Cardiac septum (tissue), 1 donor: ENCODE results near the gene TAS2R30. TPM values are rescaled to one million over a fixed set of nuclear protein-coding genes. Genes with fewer than 3 reads are reported as not detected.
"Not testable (repeated sequence)": the region's sequence is repeated elsewhere in the genome, so short reads cannot be mapped to it uniquely, and the experiment has no call there.

Experiments
- DNase-seq: peaks from one replicate; pipeline ENCODE4 v3.0.0-alpha.2; 2020; ENCODE audit warnings: low spot score
- intact Hi-C: fragments of 100-400 bp; cut with DNase I; formaldehyde crosslinking; loops from one replicate; pipeline ENCODE4 v1.14.0; 2022
- total RNA-seq: library from RNA; stranded (reverse); fragmentation: NEBNext Ultra II Directional; extraction: Animal tissue kit (Norgen Biotek cat#: 25700); gene quantifications from one replicate; pipeline ENCODE4 v1.2.1, GENCODE V29; 2021
- donor health status: DM: no; HTN: no; CAD: no.

The TAS2R30 gene
- total RNA-seq, 1 donor from 2014 or later, result 2.2 TPM

DNA sequence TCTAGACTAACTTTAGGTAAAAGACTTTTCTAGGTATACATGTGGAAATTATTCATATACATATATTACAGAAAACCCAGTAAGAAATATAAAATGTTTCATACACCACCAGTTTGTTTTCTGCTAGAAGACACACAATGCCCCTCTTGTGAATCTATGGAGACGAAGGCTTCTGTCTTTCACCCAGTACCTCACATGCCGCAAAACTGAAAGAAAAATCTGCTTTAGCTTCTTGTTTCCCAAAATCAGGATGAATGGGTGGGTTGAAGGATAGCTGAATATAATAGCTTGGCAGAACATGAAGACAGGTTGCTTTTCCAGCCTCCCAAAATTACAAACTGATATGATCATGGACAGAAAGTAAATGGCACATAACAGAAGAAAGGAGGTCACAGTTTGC lies 1.3 kb downstream of the TAS2R30 start:
- no peak for DNase-seq
- intact Hi-C loops, result no loop called here

DNA sequence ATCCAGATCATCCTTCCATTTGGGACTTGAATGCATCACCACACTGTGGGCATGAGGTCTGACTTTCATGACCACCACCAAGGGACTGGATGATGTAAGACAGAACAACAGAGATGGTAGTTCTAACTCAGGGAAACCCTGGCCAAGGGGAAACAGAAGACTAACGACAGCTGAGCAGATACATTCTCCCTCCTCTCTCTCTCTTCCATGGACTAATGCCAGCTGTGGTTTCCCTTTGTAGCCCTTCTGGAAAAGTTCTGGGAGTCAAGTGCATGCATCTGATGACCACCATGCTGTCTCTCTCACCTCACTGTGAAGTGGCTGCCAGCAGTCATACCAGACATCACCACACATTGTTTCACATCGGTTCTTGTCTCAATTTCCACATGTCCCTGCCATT lies 3.4 kb downstream of the TAS2R30 start:
- intact Hi-C loops, result no loop called here
- no peak for DNase-seq

DNA sequence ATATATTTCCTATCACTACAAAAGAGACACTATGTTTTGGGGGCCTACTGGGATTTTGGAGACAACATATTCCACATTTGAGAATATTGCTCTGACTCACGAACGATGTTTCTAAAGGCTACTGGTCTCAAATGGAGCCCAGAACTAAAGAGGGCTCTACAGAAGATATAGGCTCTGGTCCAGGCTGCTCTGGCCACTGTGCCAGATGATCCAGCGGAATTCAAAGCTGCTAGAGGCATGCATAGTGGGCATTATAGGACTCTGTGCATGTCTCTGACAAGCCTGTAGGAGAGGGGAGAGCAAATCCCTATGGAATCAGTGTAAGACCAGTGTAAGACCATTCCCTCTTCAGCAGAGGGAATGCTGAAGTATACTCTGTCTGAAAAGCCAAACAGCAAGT lies 4.1 kb downstream of the TAS2R30 start:
- intact Hi-C loops, result no loop called here

DNA sequence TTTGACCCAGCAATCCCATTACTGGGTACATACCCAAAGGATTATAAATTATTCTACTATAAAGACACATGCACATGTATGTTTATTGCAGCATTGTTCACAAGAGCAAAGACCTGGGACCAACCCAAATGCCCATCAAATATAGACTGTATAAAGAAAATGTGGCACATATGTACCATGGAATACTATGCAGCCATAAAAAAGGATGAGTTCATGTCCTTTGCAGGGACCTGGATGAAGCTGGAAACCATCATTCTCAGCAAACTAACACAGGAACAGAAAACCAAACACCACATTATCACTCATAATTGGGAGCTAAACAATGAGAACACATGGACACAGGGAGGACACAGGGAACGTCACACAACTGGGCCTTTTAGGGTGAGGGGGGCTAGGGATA lies 20.3 kb downstream of the TAS2R30 start:
- intact Hi-C loops, DNase-seq: not testable (repeated sequence)

More for the DNA sequence above, 4.1 kb downstream of the TAS2R30 start:
- DNase-seq, result no peak

DNA sequence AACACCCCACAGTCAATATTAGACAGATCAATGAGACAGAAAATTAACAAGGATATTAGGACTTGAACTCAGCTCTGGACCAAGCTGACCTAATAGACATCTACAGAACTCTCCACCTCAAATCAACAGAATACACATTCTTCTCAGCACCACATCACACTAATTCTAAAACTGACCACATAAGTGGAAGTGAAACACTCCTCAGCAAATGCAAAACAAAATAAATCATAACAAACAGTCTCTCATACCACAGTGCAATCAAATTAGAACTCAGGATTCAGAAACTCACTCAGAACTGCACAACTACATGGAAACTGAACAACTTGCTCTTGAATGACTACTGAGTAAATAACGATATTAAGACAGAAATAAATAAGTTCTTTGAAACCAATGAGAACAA lies 23.2 kb downstream of the TAS2R30 start:
- intact Hi-C loops, DNase-seq: not testable (repeated sequence)

DNA sequence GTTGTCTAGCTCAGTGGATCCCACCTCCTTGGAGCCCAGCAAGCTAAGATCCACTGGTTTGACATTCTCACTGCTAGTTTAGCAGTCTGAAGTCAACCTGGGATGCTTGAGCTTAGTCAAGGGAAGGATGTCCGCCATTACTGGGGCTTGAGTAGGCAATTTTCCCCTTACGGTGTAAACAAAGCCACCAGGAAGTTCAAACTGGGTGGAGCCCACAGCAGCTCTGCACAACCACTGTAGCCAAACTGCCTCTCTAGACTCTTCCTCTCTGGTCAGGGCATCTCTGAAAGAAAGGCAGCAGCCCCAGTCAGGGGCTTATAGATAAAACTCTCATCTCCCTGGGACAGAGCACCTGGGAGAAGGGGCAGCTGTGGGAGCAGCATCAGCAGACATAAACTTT lies 25.6 kb downstream of the TAS2R30 start:
- no peak for DNase-seq
- intact Hi-C loops, result no loop called here

DNA sequence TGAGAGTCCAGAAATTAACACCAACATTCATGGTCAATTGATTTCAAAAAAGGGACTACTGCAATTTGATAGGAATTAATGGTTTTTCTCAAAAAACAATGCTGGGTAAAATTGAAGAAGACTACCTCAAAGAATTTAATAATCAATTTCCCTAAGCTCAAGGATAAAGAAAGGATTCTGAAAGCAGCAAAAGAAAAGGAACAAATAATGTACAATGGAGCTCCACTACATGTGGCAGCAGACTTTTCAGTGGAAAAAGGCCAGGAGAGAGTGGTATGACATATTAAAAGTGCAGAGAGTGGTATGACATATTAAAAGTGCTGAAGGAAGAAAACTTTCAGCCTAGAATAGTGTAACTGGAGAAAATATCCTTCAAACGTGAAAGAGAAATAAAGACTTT lies 26.7 kb downstream of the TAS2R30 start:
- intact Hi-C loops, result no loop called here
- DNase-seq, result no peak

DNA sequence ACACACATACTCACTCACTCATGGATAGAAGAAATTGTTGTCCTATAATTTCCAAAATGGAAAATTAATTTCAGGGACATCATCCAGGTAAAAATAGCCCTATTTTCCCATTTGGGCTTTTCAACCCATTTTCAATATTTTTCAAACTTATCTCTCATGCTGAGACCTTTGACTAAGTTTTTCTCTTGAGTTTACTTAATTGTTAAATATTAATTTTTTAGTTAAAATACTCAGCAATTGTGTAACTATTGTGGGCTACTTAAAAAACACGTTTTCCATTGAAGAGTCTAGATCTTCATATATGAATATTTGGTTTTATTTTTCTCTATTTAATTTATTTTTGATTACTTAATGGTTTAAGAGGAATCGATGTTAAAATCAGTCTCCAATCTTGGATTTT lies 28.2 kb downstream of the TAS2R30 start:
- intact Hi-C loops, result no loop called here
- no peak for DNase-seq

DNA sequence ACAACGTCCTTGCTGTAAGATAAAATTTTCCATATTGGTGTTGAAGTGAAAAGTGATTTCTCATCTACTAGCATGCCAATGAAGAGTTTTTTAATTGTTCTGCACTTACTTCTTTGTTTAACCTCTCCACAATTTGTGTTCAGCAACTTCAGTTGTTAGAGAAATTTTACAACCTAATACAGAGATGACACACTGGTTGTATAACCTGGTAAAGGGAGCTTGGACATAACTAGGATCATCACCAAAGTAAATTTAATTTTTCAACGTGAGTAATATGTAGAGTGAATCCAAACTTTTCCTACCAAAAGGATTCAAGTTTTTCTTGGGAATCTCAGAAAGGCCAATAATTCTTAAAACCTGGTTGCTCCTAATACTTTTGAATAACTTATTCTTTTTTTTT lies 28.9 kb downstream of the TAS2R30 start:
- intact Hi-C loops, result no loop called here
- DNase-seq, result no peak

DNA sequence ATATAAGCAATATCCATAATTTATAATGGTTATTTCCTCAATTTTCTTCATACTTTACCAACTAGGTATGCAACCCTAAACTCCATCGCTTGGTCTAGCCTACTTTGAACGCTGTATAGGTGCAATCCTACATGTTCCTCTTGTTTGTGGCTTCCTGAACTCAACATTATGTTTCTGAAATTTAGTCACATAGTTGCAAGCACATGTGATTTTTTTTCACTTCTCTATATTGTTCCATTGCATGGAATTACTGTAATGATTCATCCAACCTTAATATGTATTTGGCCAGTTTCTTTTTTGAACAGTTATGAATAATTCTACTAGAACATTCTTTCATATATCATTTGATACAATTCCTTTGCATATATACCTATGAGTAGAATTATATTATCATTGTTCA lies 39.5 kb downstream of the TAS2R30 start:
- DNase-seq, intact Hi-C loops: not testable (repeated sequence)

DNA sequence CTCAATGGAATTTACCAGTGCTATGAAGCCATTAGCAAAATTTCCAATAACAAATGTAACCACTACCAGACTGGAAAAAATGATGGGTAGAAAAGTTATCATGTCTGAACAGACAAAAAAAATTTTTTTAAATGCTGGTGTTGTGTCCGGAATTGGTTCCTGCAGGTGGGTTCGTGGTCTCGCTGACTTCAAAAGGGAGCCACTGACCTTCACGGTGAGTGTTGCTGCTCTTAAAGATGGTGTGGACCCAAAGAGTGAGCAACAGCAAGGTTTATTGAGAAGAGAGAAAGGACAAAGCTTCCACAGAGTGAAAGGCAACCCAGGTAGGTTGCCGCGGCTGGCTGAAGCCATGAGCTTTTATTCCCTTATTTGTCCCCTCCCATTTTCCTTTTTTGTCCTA lies 42.3 kb downstream of the TAS2R30 start, which contains the start of gene TAS2R43:
Gene TAS2R43 (minus strand): TSS at position 186 of the 400 bp plus-strand sequence. CDS start 84 bp downstream, at position 102.
- DNase-seq, result no peak
- intact Hi-C loops, result no loop called here

DNA sequence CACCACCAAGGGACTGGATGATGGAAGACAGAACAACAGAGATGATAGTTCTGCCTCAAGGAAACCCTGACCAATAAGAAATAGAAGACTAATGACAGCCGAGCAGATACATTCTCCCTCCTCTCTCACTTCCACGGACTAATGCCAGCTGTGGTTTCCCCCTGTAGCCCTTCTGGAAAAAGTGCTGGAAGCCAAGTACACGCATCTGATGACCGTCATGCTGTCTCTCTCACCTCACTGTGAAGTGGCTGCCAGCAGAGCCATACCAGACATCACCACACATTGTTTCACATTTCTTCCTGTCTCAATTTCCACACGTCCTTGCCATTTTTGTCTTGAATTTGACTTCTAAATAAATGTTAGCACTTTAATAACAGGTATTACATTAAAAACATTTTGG lies 45.2 kb downstream of the TAS2R30 start:
- intact Hi-C loops, result no loop called here
- no peak for DNase-seq

DNA sequence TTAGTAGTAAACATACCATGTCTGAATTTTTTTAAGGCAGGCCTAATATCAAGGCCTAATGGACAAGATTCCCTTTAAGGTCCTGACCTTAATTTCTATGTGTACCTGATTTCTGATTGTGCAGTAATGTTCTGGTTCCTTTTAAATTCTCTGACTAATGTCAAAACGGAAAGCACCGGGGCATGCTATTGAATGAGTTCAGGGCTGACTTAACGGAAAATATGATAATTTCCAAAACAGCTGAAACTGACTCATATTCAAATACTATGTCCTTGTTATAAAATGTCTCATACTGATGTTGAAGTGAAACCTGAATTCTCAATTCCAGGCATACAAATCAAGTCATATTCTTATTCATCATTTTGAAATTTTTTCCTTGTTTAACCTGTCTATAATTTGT lies 49.0 kb downstream of the TAS2R30 start:
- no peak for DNase-seq
- intact Hi-C loops, result no loop called here

Other genes starting within 250 kb of the TAS2R30 start
- 1.0 TPM for gene TAS2R13, start 225.1 kb downstream of the TAS2R30 start, total RNA-seq
- not detected for gene PRH2, start 205.4 kb downstream of the TAS2R30 start, total RNA-seq
- gene TAS2R14, start 195.4 kb downstream of the TAS2R30 start, total RNA-seq, result 1.3 TPM
- 0.97 TPM for gene TAS2R50, start 147.7 kb downstream of the TAS2R30 start, total RNA-seq
- gene TAS2R20, start 136.3 kb downstream of the TAS2R30 start, total RNA-seq, result 1.3 TPM
- gene TAS2R19, start 112.0 kb downstream of the TAS2R30 start, total RNA-seq, result 1.5 TPM
- gene TAS2R31, start 103.2 kb downstream of the TAS2R30 start, total RNA-seq, result 2.1 TPM
- gene TAS2R46, start 72.3 kb downstream of the TAS2R30 start, total RNA-seq, result 0.78 TPM
- 0.32 TPM for gene TAS2R43, start 42.3 kb downstream of the TAS2R30 start, total RNA-seq
- 22.1 TPM for gene SMIM10L1, start 36.5 kb upstream of the TAS2R30 start, total RNA-seq
- not detected for gene TAS2R42, start 52.3 kb upstream of the TAS2R30 start, total RNA-seq
- not detected for gene PRB3, start 135.1 kb upstream of the TAS2R30 start, total RNA-seq
- not detected for gene PRB4, start 175.8 kb upstream of the TAS2R30 start, total RNA-seq